SK-N-SH treated with all-trans-retinoic acid at 6 μM for 48 hours (cell line): ENCODE results near the gene GDA.

ENCODE experiments used
- ATAC-seq: fragments of 200-7000 bp; cut with Tn5 transposase; 3 replicates; pipeline ENCODE4 v1.9.1; 2020; ENCODE audit warnings: mild to moderate bottlenecking, moderate library complexity
- ARNTL ChIP-seq: fragments of 450-650 bp; formaldehyde crosslinking; IDR thresholded peaks from 2 replicates; pipeline ENCODE4 v1.5.0; 2020; ENCODE audit warnings: low read depth, mild to moderate bottlenecking, moderate library complexity, borderline replicate concordance
- CSDC2 ChIP-seq: fragments of 250-450 bp; sonication (Bioruptor Pico); IDR thresholded peaks from 2 replicates; pipeline ENCODE4 v1.5.0; 2020; ENCODE audit warnings: mild to moderate bottlenecking, moderate library complexity
- ESRRG ChIP-seq: fragments of 250-450 bp; sonication (Bioruptor Pico); IDR thresholded peaks from 2 replicates; pipeline ENCODE4 v1.6.1; 2021; ENCODE audit warnings: mild to moderate bottlenecking
- GLIS3 ChIP-seq: fragments of 250-450 bp; sonication (Bioruptor Pico); IDR thresholded peaks from 2 replicates; pipeline ENCODE4 v1.5.0; 2020; ENCODE audit warnings: mild to moderate bottlenecking, moderate library complexity
- ISL1 ChIP-seq: fragments of 250-450 bp; sonication (Bioruptor Pico); IDR thresholded peaks from 2 replicates; pipeline ENCODE4 v2.1.2; 2022; ENCODE audit warnings: mild to moderate bottlenecking, moderate library complexity
- OSR1 ChIP-seq: fragments of 250-450 bp; sonication (Bioruptor Pico); IDR thresholded peaks from 2 replicates; pipeline ENCODE4 v1.8.0; 2022; ENCODE audit warnings: moderate library complexity, mild to moderate bottlenecking, inconsistent platforms
- PPARA ChIP-seq: fragments of 250-450 bp; sonication (Bioruptor Pico); IDR thresholded peaks from 2 replicates; pipeline ENCODE4 v1.5.0; 2020; ENCODE audit warnings: mild to moderate bottlenecking, borderline replicate concordance
- SNAI2 ChIP-seq: fragments of 250-450 bp; sonication (Bioruptor Pico); IDR thresholded peaks from 2 replicates; pipeline ENCODE4 v1.5.0; 2020; ENCODE audit warnings: mild to moderate bottlenecking, moderate library complexity
- TCF4 ChIP-seq: fragments of 250-450 bp; sonication (Bioruptor Pico); IDR thresholded peaks from 2 replicates; pipeline ENCODE4 v1.8.0; 2021; ENCODE audit warnings: mild to moderate bottlenecking, moderate library complexity, borderline replicate concordance
- TOX ChIP-seq: fragments of 250-450 bp; sonication (Bioruptor Pico); IDR thresholded peaks from 2 replicates; pipeline ENCODE4 v1.8.0; 2021; ENCODE audit warnings: mild to moderate bottlenecking, moderate library complexity, borderline replicate concordance
- ZC3H10 ChIP-seq: fragments of 250-450 bp; sonication (Bioruptor Pico); IDR thresholded peaks from 2 replicates; pipeline ENCODE4 v1.5.1; 2021; ENCODE audit warnings: mild to moderate bottlenecking, moderate library complexity
- ZFP30 ChIP-seq: fragments of 450-650 bp; formaldehyde crosslinking; IDR thresholded peaks from 2 replicates; pipeline ENCODE4 v1.5.0; 2022; ENCODE audit warnings: mild to moderate bottlenecking, moderate library complexity
- ZNF565 ChIP-seq: fragments of 450-650 bp; formaldehyde crosslinking; conservative IDR thresholded peaks from 2 replicates; pipeline ENCODE4 v1.5.0; 2020; ENCODE audit warnings: low read depth, mild to moderate bottlenecking, moderate library complexity
- ZNF70 ChIP-seq: fragments of 450-650 bp; formaldehyde crosslinking; IDR thresholded peaks from 2 replicates; pipeline ENCODE4 v1.5.0; 2020; ENCODE audit warnings: mild to moderate bottlenecking, moderate library complexity
- ZNF8 ChIP-seq: fragments of 450-650 bp; formaldehyde crosslinking; IDR thresholded peaks from 2 replicates; pipeline ENCODE4 v1.5.0; 2020; ENCODE audit warnings: mild to moderate bottlenecking, moderate library complexity
- TF ChIP-seq, protein P1 (sequence below): fragments of 250-450 bp; sonication (Bioruptor Pico); IDR thresholded peaks from 2 replicates; pipeline ENCODE4 v1.5.1; 2021; ENCODE audit warnings: mild to moderate bottlenecking, moderate library complexity
- TF ChIP-seq, protein P2 (sequence below): fragments of 250-450 bp; sonication (Bioruptor Pico); IDR thresholded peaks from 2 replicates; pipeline ENCODE4 v1.8.0; 2020; ENCODE audit warnings: mild to moderate bottlenecking, moderate library complexity, borderline replicate concordance
- TF ChIP-seq, protein P3 (sequence below): fragments of 250-450 bp; sonication (Bioruptor Pico); IDR thresholded peaks from 2 replicates; pipeline ENCODE4 v1.5.0; 2020; ENCODE audit warnings: mild to moderate bottlenecking, moderate library complexity

The GDA gene

DNA sequence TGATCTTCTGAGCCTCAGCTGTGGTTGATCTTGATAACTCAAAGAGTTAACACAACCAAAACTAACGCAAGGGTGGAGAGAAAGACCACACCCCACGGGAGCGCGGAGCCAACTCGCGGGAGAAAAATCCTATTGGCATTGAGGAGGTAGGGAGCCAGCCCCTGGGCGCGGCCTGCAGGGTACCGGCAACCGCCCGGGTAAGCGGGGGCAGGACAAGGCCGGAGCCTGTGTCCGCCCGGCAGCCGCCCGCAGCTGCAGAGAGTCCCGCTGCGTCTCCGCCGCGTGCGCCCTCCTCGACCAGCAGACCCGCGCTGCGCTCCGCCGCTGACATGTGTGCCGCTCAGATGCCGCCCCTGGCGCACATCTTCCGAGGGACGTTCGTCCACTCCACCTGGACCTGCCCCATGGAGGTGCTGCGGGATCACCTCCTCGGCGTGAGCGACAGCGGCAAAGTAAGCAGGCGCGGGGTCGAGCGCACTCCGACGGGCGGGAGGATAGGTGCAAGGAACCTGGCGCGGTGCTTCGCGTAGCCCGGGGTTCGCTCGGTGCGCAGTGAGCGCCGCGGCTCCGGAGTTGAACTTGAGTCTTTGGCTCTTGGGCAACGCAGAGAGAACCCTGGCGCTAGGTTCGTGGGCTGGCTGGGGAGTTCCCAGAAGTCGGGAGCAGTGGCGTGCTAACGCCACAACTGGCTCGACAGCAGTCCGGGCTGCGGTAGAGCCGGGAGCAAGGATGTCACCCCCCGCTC lies at the start of gene GDA:
Gene GDA (plus strand): TSS at position 210 of the 745 bp plus-strand sequence. CDS start 120 bp downstream, at position 330.
- TF ChIP-seq ZNF8 (CRISPR knock-in tag): no peak
- no peak; the same call in 2 of the 3 replicates for ATAC-seq

DNA sequence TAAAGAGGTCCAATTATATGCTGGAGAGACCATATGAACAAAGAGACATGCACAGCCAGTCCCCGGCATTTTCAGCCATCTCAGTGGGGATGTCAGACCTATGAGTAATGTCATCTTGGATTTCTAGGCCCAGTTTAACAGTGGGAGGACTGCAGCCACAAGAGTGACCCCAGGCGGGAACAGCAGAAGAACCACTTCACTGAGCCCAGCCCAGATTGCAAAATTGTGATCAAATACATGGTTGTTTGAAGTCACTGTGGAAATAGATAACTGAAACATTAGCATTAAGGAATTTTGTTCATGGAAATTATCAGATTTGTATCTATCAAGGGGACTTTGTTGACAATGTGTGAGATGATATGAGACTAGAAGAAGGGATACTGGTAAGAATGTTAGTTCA lies 46.7 kb upstream of the GDA start:
- ATAC-seq: no peak
- TF ChIP-seq CSDC2 (no peak), ZNF8 (CRISPR knock-in tag) (no peak), ZFP30 (CRISPR knock-in tag) (no peak), ESRRG (CRISPR knock-in tag) (no peak), TOX (no peak), ISL1 (CRISPR knock-in tag) (no peak), PPARA (CRISPR knock-in tag) (no peak), TCF4 (no peak), GLIS3 (CRISPR knock-in tag) (no peak), ZNF565 (CRISPR knock-in tag) (no peak), OSR1 (no peak)
- TF ChIP-seq, protein P1, sequence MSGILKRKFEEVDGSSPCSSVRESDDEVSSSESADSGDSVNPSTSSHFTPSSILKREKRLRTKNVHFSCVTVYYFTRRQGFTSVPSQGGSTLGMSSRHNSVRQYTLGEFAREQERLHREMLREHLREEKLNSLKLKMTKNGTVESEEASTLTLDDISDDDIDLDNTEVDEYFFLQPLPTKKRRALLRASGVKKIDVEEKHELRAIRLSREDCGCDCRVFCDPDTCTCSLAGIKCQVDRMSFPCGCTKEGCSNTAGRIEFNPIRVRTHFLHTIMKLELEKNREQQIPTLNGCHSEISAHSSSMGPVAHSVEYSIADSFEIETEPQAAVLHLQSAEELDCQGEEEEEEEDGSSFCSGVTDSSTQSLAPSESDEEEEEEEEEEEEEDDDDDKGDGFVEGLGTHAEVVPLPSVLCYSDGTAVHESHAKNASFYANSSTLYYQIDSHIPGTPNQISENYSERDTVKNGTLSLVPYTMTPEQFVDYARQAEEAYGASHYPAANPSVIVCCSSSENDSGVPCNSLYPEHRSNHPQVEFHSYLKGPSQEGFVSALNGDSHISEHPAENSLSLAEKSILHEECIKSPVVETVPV (CRISPR knock-in tag): no peak
- TF ChIP-seq, protein P2, sequence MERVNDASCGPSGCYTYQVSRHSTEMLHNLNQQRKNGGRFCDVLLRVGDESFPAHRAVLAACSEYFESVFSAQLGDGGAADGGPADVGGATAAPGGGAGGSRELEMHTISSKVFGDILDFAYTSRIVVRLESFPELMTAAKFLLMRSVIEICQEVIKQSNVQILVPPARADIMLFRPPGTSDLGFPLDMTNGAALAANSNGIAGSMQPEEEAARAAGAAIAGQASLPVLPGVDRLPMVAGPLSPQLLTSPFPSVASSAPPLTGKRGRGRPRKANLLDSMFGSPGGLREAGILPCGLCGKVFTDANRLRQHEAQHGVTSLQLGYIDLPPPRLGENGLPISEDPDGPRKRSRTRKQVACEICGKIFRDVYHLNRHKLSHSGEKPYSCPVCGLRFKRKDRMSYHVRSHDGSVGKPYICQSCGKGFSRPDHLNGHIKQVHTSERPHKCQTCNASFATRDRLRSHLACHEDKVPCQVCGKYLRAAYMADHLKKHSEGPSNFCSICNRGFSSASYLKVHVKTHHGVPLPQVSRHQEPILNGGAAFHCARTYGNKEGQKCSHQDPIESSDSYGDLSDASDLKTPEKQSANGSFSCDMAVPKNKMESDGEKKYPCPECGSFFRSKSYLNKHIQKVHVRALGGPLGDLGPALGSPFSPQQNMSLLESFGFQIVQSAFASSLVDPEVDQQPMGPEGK: no peak

DNA sequence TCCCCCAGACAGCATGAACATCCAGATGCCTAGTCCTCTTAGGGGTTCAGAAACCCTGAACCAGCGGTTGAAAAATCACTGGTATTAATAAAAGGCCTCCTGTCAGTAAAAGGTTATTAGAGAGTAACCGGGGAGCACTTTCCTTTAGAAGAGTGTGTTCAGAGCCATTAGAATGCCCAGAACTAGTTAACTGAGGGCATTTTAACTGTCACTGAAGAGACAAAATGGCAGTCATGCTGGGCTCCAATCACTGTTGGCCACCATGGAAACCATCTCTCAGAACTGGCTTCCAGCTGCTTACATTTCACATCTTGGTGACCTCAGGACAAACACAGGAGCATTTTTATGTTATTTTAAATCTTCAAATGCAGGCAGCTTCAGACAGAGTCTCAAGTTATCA lies 36.2 kb upstream of the GDA start:
- ATAC-seq: no peak
- TF ChIP-seq ZC3H10 (CRISPR knock-in tag) (no peak), ZNF8 (CRISPR knock-in tag) (no peak), PPARA (CRISPR knock-in tag) (no peak), OSR1 (no peak), ARNTL (CRISPR knock-in tag) (no peak)
- TF ChIP-seq, protein P1 (CRISPR knock-in tag): no peak
- TF ChIP-seq, protein P3, sequence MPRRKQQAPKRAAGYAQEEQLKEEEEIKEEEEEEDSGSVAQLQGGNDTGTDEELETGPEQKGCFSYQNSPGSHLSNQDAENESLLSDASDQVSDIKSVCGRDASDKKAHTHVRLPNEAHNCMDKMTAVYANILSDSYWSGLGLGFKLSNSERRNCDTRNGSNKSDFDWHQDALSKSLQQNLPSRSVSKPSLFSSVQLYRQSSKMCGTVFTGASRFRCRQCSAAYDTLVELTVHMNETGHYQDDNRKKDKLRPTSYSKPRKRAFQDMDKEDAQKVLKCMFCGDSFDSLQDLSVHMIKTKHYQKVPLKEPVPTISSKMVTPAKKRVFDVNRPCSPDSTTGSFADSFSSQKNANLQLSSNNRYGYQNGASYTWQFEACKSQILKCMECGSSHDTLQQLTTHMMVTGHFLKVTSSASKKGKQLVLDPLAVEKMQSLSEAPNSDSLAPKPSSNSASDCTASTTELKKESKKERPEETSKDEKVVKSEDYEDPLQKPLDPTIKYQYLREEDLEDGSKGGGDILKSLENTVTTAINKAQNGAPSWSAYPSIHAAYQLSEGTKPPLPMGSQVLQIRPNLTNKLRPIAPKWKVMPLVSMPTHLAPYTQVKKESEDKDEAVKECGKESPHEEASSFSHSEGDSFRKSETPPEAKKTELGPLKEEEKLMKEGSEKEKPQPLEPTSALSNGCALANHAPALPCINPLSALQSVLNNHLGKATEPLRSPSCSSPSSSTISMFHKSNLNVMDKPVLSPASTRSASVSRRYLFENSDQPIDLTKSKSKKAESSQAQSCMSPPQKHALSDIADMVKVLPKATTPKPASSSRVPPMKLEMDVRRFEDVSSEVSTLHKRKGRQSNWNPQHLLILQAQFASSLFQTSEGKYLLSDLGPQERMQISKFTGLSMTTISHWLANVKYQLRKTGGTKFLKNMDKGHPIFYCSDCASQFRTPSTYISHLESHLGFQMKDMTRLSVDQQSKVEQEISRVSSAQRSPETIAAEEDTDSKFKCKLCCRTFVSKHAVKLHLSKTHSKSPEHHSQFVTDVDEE: no peak

DNA sequence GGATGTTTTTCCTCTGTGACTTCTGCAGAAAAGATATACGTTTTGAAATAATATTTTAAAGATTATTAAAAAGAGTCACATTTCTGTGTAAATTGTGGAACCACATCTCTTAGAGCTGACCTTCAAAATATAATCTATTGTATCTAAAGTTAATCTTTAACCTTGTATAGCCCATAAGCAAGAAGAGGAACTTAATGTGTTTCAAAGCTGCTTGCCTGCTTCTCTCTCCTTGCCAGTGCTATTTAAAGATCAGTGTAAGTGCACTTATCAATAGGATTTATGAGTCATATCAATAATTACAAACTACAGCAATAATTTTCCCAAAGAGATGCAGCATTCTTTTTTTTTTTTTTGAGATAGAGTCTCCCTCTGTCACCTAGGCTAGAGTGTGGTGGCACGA lies 29.4 kb upstream of the GDA start:
- TF ChIP-seq GLIS3 (CRISPR knock-in tag): no peak
- TF ChIP-seq, protein P2: no peak
- TF ChIP-seq, protein P1 (CRISPR knock-in tag): no peak
- TF ChIP-seq SNAI2: no peak
- TF ChIP-seq CSDC2: no peak
- TF ChIP-seq TCF4: no peak
- no peak for TF ChIP-seq ESRRG (CRISPR knock-in tag)
- no peak for TF ChIP-seq ZNF70 (CRISPR knock-in tag)
- no peak for TF ChIP-seq TOX
- no peak for TF ChIP-seq ZNF565 (CRISPR knock-in tag)
- no peak for TF ChIP-seq PPARA (CRISPR knock-in tag)
- no peak for ATAC-seq
